HepG2 (cell line): ENCODE results near the gene RUNX3. TPM values are rescaled to one million over a fixed set of nuclear protein-coding genes. Genes with fewer than 3 reads are reported as not detected.
A peak's percentile ranks its signal among the peaks of the same experiment; 100 is the strongest.

Experiments
- KLF12 ChIP-seq: sonication (generic); formaldehyde crosslinking; IDR thresholded peaks from 2 replicates; pipeline ENCODE4 v1.4.0; 2020; ENCODE audit warnings: missing genetic modification reagents, borderline replicate concordance
- ZGPAT ChIP-seq: IDR thresholded peaks from 2 replicates; pipeline ENCODE4 v1.6.1; 2016; ENCODE audit warnings: mild to moderate bottlenecking
- ZNF142 ChIP-seq: sonication (generic); formaldehyde crosslinking; IDR thresholded peaks from 2 replicates; pipeline ENCODE4 v1.4.0; 2020; ENCODE audit warnings: missing genetic modification reagents
- ZNF557 ChIP-seq: sonication (generic); formaldehyde crosslinking; IDR thresholded peaks from 2 replicates; pipeline ENCODE4 v1.4.0; 2020; ENCODE audit warnings: missing genetic modification reagents
- ZNF792 ChIP-seq: IDR thresholded peaks from 2 replicates; pipeline ENCODE4 v1.6.1; 2016
- polyA plus RNA-seq, 8 experiments: library from polyadenylated mRNA; depleted of rRNA in 3 of 8; stranded (reverse) in 7 of 8; unstranded in 1 of 8; fragments of >200 nt; fragmentation: Illumina TruSeq in 4 of 8; extraction: Trizol in 4 of 8; gene quantifications; 2 replicates each; pipeline versions ENCODE4 v1.2.1 to v1.2.3, GENCODE V29; 2011 to 2016; ENCODE audit warnings: low read depth in 4 of 8, missing spikeins in 1 of 8, mixed read lengths in 1 of 8; ENCODE audit not compliant: insufficient read depth in 1 of 8
- total RNA-seq, 5 experiments: library from RNA; depleted of rRNA; stranded (reverse); fragments of >200 nt; fragmentation: Illumina TruSeq; extraction: Trizol; gene quantifications; 2 replicates each; pipeline ENCODE4 v1.2.3, GENCODE V29; 2016; ENCODE audit warnings: low read depth in 1 of 5
- TF ChIP-seq, protein P1 (sequence below): IDR thresholded peaks from 2 replicates; pipeline ENCODE4 v1.6.1; 2016; ENCODE audit warnings: low read depth, missing genetic modification reagents, missing compliant biosample characterization
- TF ChIP-seq, protein P2 (sequence below): sonication (generic); formaldehyde crosslinking; IDR thresholded peaks from 2 replicates; pipeline ENCODE4 v1.8.1; 2023; ENCODE audit warnings: mild to moderate bottlenecking, missing genetic modification reagents
- TF ChIP-seq, protein P3 (sequence below): IDR thresholded peaks from 2 replicates; pipeline ENCODE4 v1.6.1; 2016; ENCODE audit warnings: low read depth
- TF ChIP-seq, protein P4 (sequence below): sonication (generic); formaldehyde crosslinking; IDR thresholded peaks from 2 replicates; pipeline ENCODE4 v1.4.0; 2020; ENCODE audit warnings: missing genetic modification reagents, low read depth, mild to moderate bottlenecking, borderline replicate concordance

Gene RUNX3
- total and polyA plus RNA-seq, 2 of the 13 experiments (the other 11 are each of a cell fraction or from before 2014, with no cell fraction given) = 0.04 to 0.22 TPM

DNA sequence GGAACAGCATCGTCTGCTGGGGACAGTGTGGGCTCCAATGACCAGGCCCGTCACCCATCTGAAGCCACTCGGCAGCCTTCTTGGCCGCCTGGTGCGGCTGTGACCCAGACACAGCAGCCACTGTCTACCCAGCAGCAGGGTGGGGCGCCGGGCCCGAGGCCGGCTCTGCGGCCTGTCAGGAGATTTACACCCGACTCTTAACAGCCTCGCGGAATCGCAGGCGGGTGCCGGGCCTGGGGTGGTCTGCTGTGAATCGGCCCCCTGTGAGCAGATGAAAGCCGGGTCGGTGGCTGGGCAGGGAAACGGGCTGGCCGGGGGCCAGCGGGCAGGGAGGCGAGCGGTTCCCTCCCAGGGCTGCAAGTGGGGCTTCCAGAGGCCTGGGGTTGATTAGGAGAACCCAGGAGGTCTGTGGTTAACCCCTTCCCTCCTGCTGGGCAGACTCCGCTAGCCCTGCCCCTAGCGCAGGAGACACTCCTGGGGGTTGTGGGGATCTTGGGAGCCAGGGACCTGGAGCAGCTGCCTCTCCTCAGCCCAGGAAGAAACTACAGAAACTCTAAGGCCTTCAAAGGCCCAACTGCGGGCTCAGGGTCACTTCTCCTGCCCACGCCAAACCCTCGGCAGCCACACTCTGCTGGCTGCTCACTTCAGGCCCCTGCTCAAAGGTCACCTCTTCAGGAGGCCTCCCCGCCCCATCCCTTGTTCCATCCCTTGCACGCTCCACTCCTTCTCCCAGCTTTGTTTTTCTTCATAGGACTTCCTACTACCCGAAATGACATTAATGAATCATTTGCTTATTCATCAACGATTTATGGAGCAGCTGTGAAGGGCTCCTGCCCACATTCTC, 15.6 kb downstream of the RUNX3 start (continued):
- TF ChIP-seq, protein P1, sequence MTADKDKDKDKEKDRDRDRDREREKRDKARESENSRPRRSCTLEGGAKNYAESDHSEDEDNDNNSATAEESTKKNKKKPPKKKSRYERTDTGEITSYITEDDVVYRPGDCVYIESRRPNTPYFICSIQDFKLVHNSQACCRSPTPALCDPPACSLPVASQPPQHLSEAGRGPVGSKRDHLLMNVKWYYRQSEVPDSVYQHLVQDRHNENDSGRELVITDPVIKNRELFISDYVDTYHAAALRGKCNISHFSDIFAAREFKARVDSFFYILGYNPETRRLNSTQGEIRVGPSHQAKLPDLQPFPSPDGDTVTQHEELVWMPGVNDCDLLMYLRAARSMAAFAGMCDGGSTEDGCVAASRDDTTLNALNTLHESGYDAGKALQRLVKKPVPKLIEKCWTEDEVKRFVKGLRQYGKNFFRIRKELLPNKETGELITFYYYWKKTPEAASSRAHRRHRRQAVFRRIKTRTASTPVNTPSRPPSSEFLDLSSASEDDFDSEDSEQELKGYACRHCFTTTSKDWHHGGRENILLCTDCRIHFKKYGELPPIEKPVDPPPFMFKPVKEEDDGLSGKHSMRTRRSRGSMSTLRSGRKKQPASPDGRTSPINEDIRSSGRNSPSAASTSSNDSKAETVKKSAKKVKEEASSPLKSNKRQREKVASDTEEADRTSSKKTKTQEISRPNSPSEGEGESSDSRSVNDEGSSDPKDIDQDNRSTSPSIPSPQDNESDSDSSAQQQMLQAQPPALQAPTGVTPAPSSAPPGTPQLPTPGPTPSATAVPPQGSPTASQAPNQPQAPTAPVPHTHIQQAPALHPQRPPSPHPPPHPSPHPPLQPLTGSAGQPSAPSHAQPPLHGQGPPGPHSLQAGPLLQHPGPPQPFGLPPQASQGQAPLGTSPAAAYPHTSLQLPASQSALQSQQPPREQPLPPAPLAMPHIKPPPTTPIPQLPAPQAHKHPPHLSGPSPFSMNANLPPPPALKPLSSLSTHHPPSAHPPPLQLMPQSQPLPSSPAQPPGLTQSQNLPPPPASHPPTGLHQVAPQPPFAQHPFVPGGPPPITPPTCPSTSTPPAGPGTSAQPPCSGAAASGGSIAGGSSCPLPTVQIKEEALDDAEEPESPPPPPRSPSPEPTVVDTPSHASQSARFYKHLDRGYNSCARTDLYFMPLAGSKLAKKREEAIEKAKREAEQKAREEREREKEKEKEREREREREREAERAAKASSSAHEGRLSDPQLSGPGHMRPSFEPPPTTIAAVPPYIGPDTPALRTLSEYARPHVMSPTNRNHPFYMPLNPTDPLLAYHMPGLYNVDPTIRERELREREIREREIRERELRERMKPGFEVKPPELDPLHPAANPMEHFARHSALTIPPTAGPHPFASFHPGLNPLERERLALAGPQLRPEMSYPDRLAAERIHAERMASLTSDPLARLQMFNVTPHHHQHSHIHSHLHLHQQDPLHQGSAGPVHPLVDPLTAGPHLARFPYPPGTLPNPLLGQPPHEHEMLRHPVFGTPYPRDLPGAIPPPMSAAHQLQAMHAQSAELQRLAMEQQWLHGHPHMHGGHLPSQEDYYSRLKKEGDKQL (CRISPR knock-in tag) = no peak
- TF ChIP-seq ZGPAT (CRISPR knock-in tag) (no peak), ZNF557 (CRISPR knock-in tag) (no peak), KLF12 (no peak), ZNF142 (CRISPR knock-in tag) (no peak), ZNF792 (CRISPR knock-in tag) (no peak)
- TF ChIP-seq, protein P2, sequence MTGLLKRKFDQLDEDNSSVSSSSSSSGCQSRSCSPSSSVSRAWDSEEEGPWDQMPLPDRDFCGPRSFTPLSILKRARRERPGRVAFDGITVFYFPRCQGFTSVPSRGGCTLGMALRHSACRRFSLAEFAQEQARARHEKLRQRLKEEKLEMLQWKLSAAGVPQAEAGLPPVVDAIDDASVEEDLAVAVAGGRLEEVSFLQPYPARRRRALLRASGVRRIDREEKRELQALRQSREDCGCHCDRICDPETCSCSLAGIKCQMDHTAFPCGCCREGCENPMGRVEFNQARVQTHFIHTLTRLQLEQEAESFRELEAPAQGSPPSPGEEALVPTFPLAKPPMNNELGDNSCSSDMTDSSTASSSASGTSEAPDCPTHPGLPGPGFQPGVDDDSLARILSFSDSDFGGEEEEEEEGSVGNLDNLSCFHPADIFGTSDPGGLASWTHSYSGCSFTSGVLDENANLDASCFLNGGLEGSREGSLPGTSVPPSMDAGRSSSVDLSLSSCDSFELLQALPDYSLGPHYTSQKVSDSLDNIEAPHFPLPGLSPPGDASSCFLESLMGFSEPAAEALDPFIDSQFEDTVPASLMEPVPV (CRISPR knock-in tag) = no peak
- TF ChIP-seq, protein P3, sequence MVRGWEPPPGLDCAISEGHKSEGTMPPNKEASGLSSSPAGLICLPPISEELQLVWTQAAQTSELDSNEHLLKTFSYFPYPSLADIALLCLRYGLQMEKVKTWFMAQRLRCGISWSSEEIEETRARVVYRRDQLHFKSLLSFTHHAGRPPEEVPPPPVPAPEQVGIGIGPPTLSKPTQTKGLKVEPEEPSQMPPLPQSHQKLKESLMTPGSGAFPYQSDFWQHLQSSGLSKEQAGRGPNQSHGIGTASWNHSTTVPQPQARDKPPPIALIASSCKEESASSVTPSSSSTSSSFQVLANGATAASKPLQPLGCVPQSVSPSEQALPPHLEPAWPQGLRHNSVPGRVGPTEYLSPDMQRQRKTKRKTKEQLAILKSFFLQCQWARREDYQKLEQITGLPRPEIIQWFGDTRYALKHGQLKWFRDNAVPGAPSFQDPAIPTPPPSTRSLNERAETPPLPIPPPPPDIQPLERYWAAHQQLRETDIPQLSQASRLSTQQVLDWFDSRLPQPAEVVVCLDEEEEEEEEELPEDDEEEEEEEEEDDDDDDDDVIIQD (CRISPR knock-in tag) = no peak; the same call in 1 of the 2 replicates
- TF ChIP-seq, protein P4, sequence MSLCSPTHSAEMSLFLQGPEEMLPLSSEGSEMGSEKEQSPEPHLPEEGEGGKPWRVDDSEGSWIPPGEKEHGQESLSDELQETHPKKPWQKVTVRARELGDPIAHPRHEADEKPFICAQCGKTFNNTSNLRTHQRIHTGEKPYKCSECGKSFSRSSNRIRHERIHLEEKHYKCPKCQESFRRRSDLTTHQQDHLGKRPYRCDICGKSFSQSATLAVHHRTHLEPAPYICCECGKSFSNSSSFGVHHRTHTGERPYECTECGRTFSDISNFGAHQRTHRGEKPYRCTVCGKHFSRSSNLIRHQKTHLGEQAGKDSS (CRISPR knock-in tag) = 0 out of 2 replicates have a peak, but pooled peaks have one; percentile 28
